Astrocyte of the spinal cord (primary cell): Measurements from ENCODE around the gene KRTAP2-2.
"Not testable (repeated sequence)": the region's sequence is repeated elsewhere in the genome, so short reads cannot be mapped to it uniquely, and the experiment has no call there.

ENCODE experiments used
- DNase-seq: peaks from one replicate; pipeline ENCODE4 v3.0.0; 2011; ENCODE audit warnings: low read depth, low spot score
- H3K4me3 ChIP-seq: 2 replicates; pipeline ENCODE4 v1.5.1; 2011; ENCODE audit warnings: low read depth, mild to moderate bottlenecking, low read length, moderate library complexity
- CTCF ChIP-seq: IDR thresholded peaks from 2 replicates; pipeline ENCODE4 v1.5.1; 2012; ENCODE audit warnings: low read depth, mild to moderate bottlenecking, low read length, inconsistent platforms
- in situ Hi-C: cut with HindIII; loops from 2 replicates; pipeline ENCODE4 v1.10.0; 2017; ENCODE audit warnings: low sequenced_read_pairs

KRTAP2-2 gene

GRCh38 chr17:41055130-41055529 is at the start of gene KRTAP2-2:
TSS of gene KRTAP2-2 (minus strand) at chr17:41055230. CDS start at chr17:41055211, 19 bp downstream.
- in situ Hi-C loops, DNase-seq, H3K4me3 ChIP-seq: not testable (repeated sequence)

- DNase-seq, result peak; percentile 40
- H3K4me3 ChIP-seq, in situ Hi-C loops: not testable (repeated sequence)
Observed at GRCh38 chr17:41104386-41105038, 49.5 kb upstream of the KRTAP2-2 start.

- DNase-seq, result no peak
- no peak for TF ChIP-seq CTCF
- H3K4me3 ChIP-seq, result no peak overlapping the region
- in situ Hi-C loops, result no loop called here
Observed at GRCh38 chr17:41103896-41104295, 48.9 kb upstream of the KRTAP2-2 start.

- in situ Hi-C loops, result no loop called here
- no peak for TF ChIP-seq CTCF
Observed at GRCh38 chr17:41101586-41102259, 46.7 kb upstream of the KRTAP2-2 start, which contains the start of gene KRTAP4-16. TSS of gene KRTAP4-16 (minus strand) at chr17:41102209. CDS start at chr17:41102209, 0 bp downstream.

GRCh38 chr17:41099682-41100480 is 44.9 kb upstream of the KRTAP2-2 start:
- in situ Hi-C loops, H3K4me3 ChIP-seq: not testable (repeated sequence)
- DNase-seq, result peak; percentile 43

More at GRCh38 chr17:41101586-41102259, 46.7 kb upstream of the KRTAP2-2 start, which contains the start of gene KRTAP4-16:
- DNase-seq, result no peak
- H3K4me3 ChIP-seq, result no peak within 1 kb of the TSS

GRCh38 chr17:41098481-41098880 is 43.5 kb upstream of the KRTAP2-2 start:
- TF ChIP-seq CTCF, result no peak
- peak; percentile 31 for DNase-seq
- H3K4me3 ChIP-seq, result no peak overlapping the region
- in situ Hi-C loops, result no loop called here

- in situ Hi-C loops, result no loop called here
Observed at GRCh38 chr17:41098042-41098441, 43.0 kb upstream of the KRTAP2-2 start, which contains the start of gene KRTAP4-8. TSS of gene KRTAP4-8 (minus strand) at chr17:41098142. CDS start at chr17:41098084, 58 bp downstream.

More at GRCh38 chr17:41098042-41098441, 43.0 kb upstream of the KRTAP2-2 start, which contains the start of gene KRTAP4-8:
- H3K4me3 ChIP-seq, result no peak within 1 kb of the TSS
- no peak for TF ChIP-seq CTCF
- no peak for DNase-seq
